Endothelial cell of umbilical vein (primary cell): ENCODE results near the gene KRT31. TPM values are rescaled to one million over a fixed set of nuclear protein-coding genes. Genes with fewer than 3 reads are reported as not detected.

Experiments used
- BruUV-seq: library from RNA; stranded (reverse); fragments of 400-500 nt; replicated peaks from 2 replicates; lab custom pipeline; 2021; lab: Mats Ljungman, UMichigan
- CTCF ChIA-PET: fragments of 300-600, 350-600 bp; sonication (Branson Sonifier 250); formaldehyde crosslinking; loops from one replicate; lab custom pipeline; 2021; ENCODE audit warnings: antibody characterized with exemption, inconsistent platforms; lab: Charles Lee
- POLR2A ChIA-PET: fragments of 300-600, 350-600 bp; sonication (Branson Sonifier 250); formaldehyde crosslinking; loops from one replicate; lab custom pipeline; 2021; ENCODE audit warnings: antibody characterized with exemption, inconsistent platforms; lab: Charles Lee
- DNase-seq: peaks from one replicate; pipeline ENCODE4 v3.0.0-alpha.2; 2011; ENCODE audit warnings: low read depth, low spot score
- FAIRE-seq: peaks from 2 replicates; lab custom pipeline; 2011; peaks lifted over from hg19 to GRCh38; lab: Jason Lieb, UNC
- H2AFZ ChIP-seq: 2 replicates; pipeline ENCODE4 v1.6.0; 2012; ENCODE audit warnings: low read depth, low read length, control low read depth, inconsistent platforms
- H3K27ac ChIP-seq: 2 replicates; pipeline ENCODE4 v1.5.1; 2011; ENCODE audit warnings: low read depth, mild to moderate bottlenecking, control low read depth, low read length, moderate library complexity; ENCODE audit not compliant: insufficient read depth
- H3K27me3 ChIP-seq, 2 experiments: 2 replicates each; pipeline versions ENCODE4 v1.6.0 to v1.6.1; 2011; ENCODE audit warnings: low read length in 2 of 2, mixed read lengths in 1 of 2; ENCODE audit not compliant: control insufficient read depth in 2 of 2, insufficient read depth in 2 of 2
- H3K36me3 ChIP-seq, 2 experiments: 2 replicates in 1 of 2; 3 replicates in 1 of 2; pipeline ENCODE4 v1.5.1; 2011; ENCODE audit warnings: low read length in 2 of 2, mild to moderate bottlenecking in 1 of 2, moderate library complexity in 1 of 2; ENCODE audit not compliant: control insufficient read depth in 2 of 2, insufficient read depth in 2 of 2; ENCODE audit errors: extremely low read depth in 1 of 2
- H3K4me1 ChIP-seq: 3 replicates; pipeline ENCODE4 v1.5.1; 2011; ENCODE audit warnings: mild to moderate bottlenecking, low read length; ENCODE audit not compliant: control insufficient read depth, insufficient read depth; ENCODE audit errors: extremely low read depth
- H3K4me2 ChIP-seq: 2 replicates; pipeline ENCODE4 v1.6.1; 2011; ENCODE audit warnings: low read length, control low read depth, mixed read lengths; ENCODE audit not compliant: insufficient read depth
- H3K4me3 ChIP-seq, 3 experiments: fragments of 200-600 bp in 1 of 3; sonication (generic), shearing (Covaris generic) in 1 of 3; replicated peaks in 1 of 3; 2 replicates each; pipeline ENCODE4 v1.5.1; 2011 to 2016; ENCODE audit warnings: control low read depth in 3 of 3, low read length in 3 of 3, mild to moderate bottlenecking in 2 of 3, inconsistent platforms in 1 of 3, low read depth in 1 of 3, moderate library complexity in 1 of 3; ENCODE audit not compliant: insufficient read depth in 1 of 3
- H3K79me2 ChIP-seq: 2 replicates; pipeline ENCODE4 v1.6.0; 2012; ENCODE audit warnings: low read length, inconsistent platforms; ENCODE audit not compliant: control insufficient read depth, insufficient read depth
- H3K9ac ChIP-seq: replicated peaks from 2 replicates; pipeline ENCODE3; 2011; ENCODE audit warnings: low read length, control low read depth; ENCODE audit not compliant: insufficient read depth; ENCODE audit errors: extremely low read depth
- H3K9me1 ChIP-seq: replicated peaks from 3 replicates; pipeline ENCODE4 v1.6.0; 2011; ENCODE audit warnings: mild to moderate bottlenecking, low read length; ENCODE audit not compliant: control insufficient read depth, insufficient read depth; ENCODE audit errors: extremely low read depth
- H3K9me3 ChIP-seq: replicated peaks from 2 replicates; pipeline ENCODE4 v1.5.1; 2012; ENCODE audit warnings: low read length, inconsistent platforms; ENCODE audit not compliant: control insufficient read depth, insufficient read depth
- H4K20me1 ChIP-seq: replicated peaks from 2 replicates; pipeline ENCODE3; 2011; ENCODE audit warnings: mild to moderate bottlenecking, low read length; ENCODE audit not compliant: control insufficient read depth, insufficient read depth; ENCODE audit errors: extremely low read depth
- EZH2 ChIP-seq: IDR thresholded peaks from 2 replicates; pipeline ENCODE4 v1.6.1; 2012; ENCODE audit warnings: borderline replicate concordance, low read depth, mild to moderate bottlenecking, moderate library complexity, low read length, inconsistent platforms; ENCODE audit not compliant: severe bottlenecking
- FOS ChIP-seq: IDR thresholded peaks from 2 replicates; pipeline ENCODE4 v1.6.1; 2011; ENCODE audit warnings: mild to moderate bottlenecking, low read length, moderate library complexity, borderline replicate concordance; ENCODE audit not compliant: insufficient read depth
- GATA2 ChIP-seq: IDR thresholded peaks from 2 replicates; pipeline ENCODE4 v1.7.0; 2011; ENCODE audit warnings: low read depth, mild to moderate bottlenecking, moderate library complexity, mixed read lengths, low read length; ENCODE audit not compliant: insufficient read length, insufficient read depth
- JUN ChIP-seq: IDR thresholded peaks from 2 replicates; pipeline ENCODE4 v1.6.1; 2011; ENCODE audit warnings: borderline replicate concordance, low read depth; ENCODE audit not compliant: insufficient read length, insufficient read depth
- MAX ChIP-seq: IDR thresholded peaks from 2 replicates; pipeline ENCODE4 v1.6.1; 2011; ENCODE audit not compliant: insufficient read depth, insufficient read length
- MYC ChIP-seq: IDR thresholded peaks from one replicate; pipeline ENCODE4 v1.6.1; 2011; ENCODE audit warnings: mild to moderate bottlenecking, low read depth, low read length
- POLR2A ChIP-seq: IDR thresholded peaks from 2 replicates; pipeline ENCODE4 v1.6.1; 2012; ENCODE audit warnings: low read depth, mild to moderate bottlenecking, control low read depth, low read length
- POLR2AphosphoS5 ChIP-seq: IDR thresholded peaks from 2 replicates; pipeline ENCODE4 v1.6.1; 2012; ENCODE audit warnings: low read depth, mild to moderate bottlenecking, control low read depth, low read length, moderate library complexity; ENCODE audit not compliant: insufficient read depth
- dilution Hi-C: fragments of 300-500 bp; cut with MboI; formaldehyde crosslinking; loops from one replicate; pipeline ENCODE4 v1.15.0; 2019; ENCODE audit warnings: low sequenced_read_pairs; ENCODE audit not compliant: extremely low pct_ligation_motif_present
- intact Hi-C: fragments of 100-400 bp; cut with micrococcal nuclease; formaldehyde crosslinking; loops from one replicate; pipeline ENCODE4 v1.10.0; 2022
- polyA plus RNA-seq, 4 experiments: library from polyadenylated mRNA; depleted of rRNA in 3 of 4; stranded (reverse) in 3 of 4; unstranded in 1 of 4; fragments of >200 nt; gene quantifications; 2 replicates each; pipeline versions ENCODE4 v1.2.1 to v1.2.3, GENCODE V29; 2011 to 2012; ENCODE audit warnings: missing spikeins in 1 of 4
- total RNA-seq: library from RNA; stranded (reverse); gene quantifications from 2 replicates; pipeline ENCODE4 v1.2.3, GENCODE V29; 2021
- TF ChIP-seq, protein P1 (sequence below), 2 donors: IDR thresholded peaks; 1 replicate in 1 of 2; 2 replicates in 1 of 2; pipeline ENCODE4 v1.5.1; 2011; ENCODE audit warnings: low read length in 2 of 2, mild to moderate bottlenecking in 2 of 2, moderate library complexity in 2 of 2, control low read depth in 1 of 2, inconsistent platforms in 1 of 2, low read depth in 1 of 2; ENCODE audit not compliant: insufficient read depth in 1 of 2; ENCODE audit errors: extremely low read depth in 1 of 2

KRT31 gene
- total and polyA plus RNA-seq, 2 donors (not counting 3 experiments of a cell fraction or from before 2014, with no cell fraction given), result not detected

GRCh38 chr17:41421116-41421515 lies 23.7 kb upstream of the KRT31 start:
- H4K20me1 ChIP-seq, result no peaks in the 10 kb centered on the region
- CTCF ChIA-PET, result no interaction called here
- H2AFZ ChIP-seq, result no peak overlapping the region
- H3K4me2 ChIP-seq, result no peak overlapping the region
- H3K9ac ChIP-seq, result no peak overlapping the region
- H3K27ac ChIP-seq, result no peak overlapping the region
- no peaks in the 10 kb centered on the region for H3K9me1 ChIP-seq
- no TSS peak for BruUV-seq
- FAIRE-seq (no peak), DNase-seq (no peak)
- H3K79me2 ChIP-seq, result no peaks in the 10 kb centered on the region
- POLR2A ChIA-PET, result no interaction called here
- TF ChIP-seq FOS (no peak), GATA2 (no peak), POLR2AphosphoS5 (no peak)
- dilution Hi-C loops (no loop called here), intact Hi-C loops (loop anchor here (10.0 kb wide), 1 partner anchor 54 kb away; no protein-coding TSS in a partner anchor)
- no peaks in the 10 kb centered on the region for H3K36me3 ChIP-seq
- no peak overlapping the region for H3K4me3 ChIP-seq
- H3K9me3 ChIP-seq, result no peaks in the 10 kb centered on the region
- peaks cover 0 to 2% of the 10 kb centered on the region in 2 experiments for H3K27me3 ChIP-seq
- H3K4me1 ChIP-seq, result no peaks in the 10 kb centered on the region

- Histone ChIP-seq H2AFZ (no peak overlapping the region), H3K27me3 (peaks cover 0 to 2% of the 10 kb centered on the region in 2 experiments), H3K4me2 (no peak overlapping the region), H3K9me3 (no peaks in the 10 kb centered on the region), H3K9ac (no peak overlapping the region), H3K79me2 (no peaks in the 10 kb centered on the region), H3K9me1 (no peaks in the 10 kb centered on the region), H3K4me1 (no peaks in the 10 kb centered on the region), H4K20me1 (no peaks in the 10 kb centered on the region), H3K4me3 (no peak overlapping the region), H3K36me3 (no peaks in the 10 kb centered on the region), H3K27ac (no peak overlapping the region)
- TF ChIP-seq GATA2, result no peak
- no peak for TF ChIP-seq FOS
- TF ChIP-seq MAX, result no peak
- TF ChIP-seq, protein P1, sequence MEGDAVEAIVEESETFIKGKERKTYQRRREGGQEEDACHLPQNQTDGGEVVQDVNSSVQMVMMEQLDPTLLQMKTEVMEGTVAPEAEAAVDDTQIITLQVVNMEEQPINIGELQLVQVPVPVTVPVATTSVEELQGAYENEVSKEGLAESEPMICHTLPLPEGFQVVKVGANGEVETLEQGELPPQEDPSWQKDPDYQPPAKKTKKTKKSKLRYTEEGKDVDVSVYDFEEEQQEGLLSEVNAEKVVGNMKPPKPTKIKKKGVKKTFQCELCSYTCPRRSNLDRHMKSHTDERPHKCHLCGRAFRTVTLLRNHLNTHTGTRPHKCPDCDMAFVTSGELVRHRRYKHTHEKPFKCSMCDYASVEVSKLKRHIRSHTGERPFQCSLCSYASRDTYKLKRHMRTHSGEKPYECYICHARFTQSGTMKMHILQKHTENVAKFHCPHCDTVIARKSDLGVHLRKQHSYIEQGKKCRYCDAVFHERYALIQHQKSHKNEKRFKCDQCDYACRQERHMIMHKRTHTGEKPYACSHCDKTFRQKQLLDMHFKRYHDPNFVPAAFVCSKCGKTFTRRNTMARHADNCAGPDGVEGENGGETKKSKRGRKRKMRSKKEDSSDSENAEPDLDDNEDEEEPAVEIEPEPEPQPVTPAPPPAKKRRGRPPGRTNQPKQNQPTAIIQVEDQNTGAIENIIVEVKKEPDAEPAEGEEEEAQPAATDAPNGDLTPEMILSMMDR (IDR thresholded peaks at IDR 0.05; ENCODE audit: extremely low read depth in 1 of 2, insufficient read depth in 1 of 2, low read depth in 1 of 2, low read length in 2 of 2), result no peak
- TF ChIP-seq MYC, result no peak
- no peak for TF ChIP-seq POLR2A
- no peak for TF ChIP-seq POLR2AphosphoS5
- TF ChIP-seq EZH2, result no peak
- TF ChIP-seq JUN, result no peak
- ChIA-PET CTCF (no interaction called here), POLR2A (no interaction called here)
- no TSS peak for BruUV-seq
- intact Hi-C loops, result loop anchor here (10.0 kb wide), 1 partner anchor 55 kb away; no protein-coding TSS in a partner anchor
- no peak for FAIRE-seq
- dilution Hi-C loops, result no loop called here
- DNase-seq, result no peak
Measured at GRCh38 chr17:41420134-41420533, 22.7 kb upstream of the KRT31 start.
